Suprapubic skin (tissue), 4 donors: Measurements from ENCODE around the gene ADTRP. TPM values are rescaled to one million over a fixed set of nuclear protein-coding genes. Genes with fewer than 3 reads are reported as not detected.

Experiments used
- DNase-seq, 2 donors: peaks; one replicate each; pipeline ENCODE4 v3.0.0-alpha.2; 2019; ENCODE audit warnings: low spot score in 2 of 2
- H3K27ac ChIP-seq: fragments of 200-600 bp; sonication (generic); one replicate; pipeline ENCODE4 v1.5.1; 2019
- H3K27me3 ChIP-seq: fragments of 200-600 bp; sonication (generic); one replicate; pipeline ENCODE4 v1.5.1; 2019
- H3K36me3 ChIP-seq: fragments of 200-600 bp; sonication (generic); one replicate; pipeline ENCODE4 v1.5.1; 2019
- H3K4me1 ChIP-seq: fragments of 200-600 bp; sonication (generic); one replicate; pipeline ENCODE4 v1.5.1; 2019
- H3K4me3 ChIP-seq: fragments of 200-600 bp; sonication (generic); one replicate; pipeline ENCODE4 v1.5.1; 2019; ENCODE audit warnings: mild to moderate bottlenecking
- H3K9me3 ChIP-seq: fragments of 200-600 bp; sonication (generic); one replicate; pipeline ENCODE4 v1.5.1; 2019
- EP300 ChIP-seq: sonication (generic); formaldehyde crosslinking; IDR thresholded peaks from one replicate; pipeline ENCODE4 v1.6.1; 2017; ENCODE audit warnings: antibody characterized with exemption
- POLR2A ChIP-seq, 2 donors: fragments of 450-650 bp; IDR thresholded peaks; one replicate each; pipeline ENCODE4 v1.6.1; 2017; ENCODE audit warnings: antibody characterized with exemption in 2 of 2, mild to moderate bottlenecking in 2 of 2, moderate library complexity in 2 of 2
- POLR2AphosphoS5 ChIP-seq, 3 donors: sonication (generic); formaldehyde crosslinking; IDR thresholded peaks; one replicate each; pipeline ENCODE4 v1.6.1; 2017; ENCODE audit warnings: antibody characterized with exemption in 3 of 3
- WGBS: methylation state at CpG from one replicate; pipeline ENCODE4 v1.1.5; 2018; 5-methylcytosine and 5-hydroxymethylcytosine counted together
- total RNA-seq, 4 donors: library from RNA; depleted of rRNA; stranded (reverse); fragments of >200 nt; gene quantifications; one replicate each; pipeline ENCODE4 v1.1.0, GENCODE V29; 2016
- TF ChIP-seq, protein P1 (sequence below), 2 donors: fragments of 200-600 bp in 1 of 2; fragments of 450-650 bp in 1 of 2; sonication (generic) in 1 of 2; IDR thresholded peaks; one replicate each; pipeline ENCODE4 v1.5.1; 2016 to 2019; ENCODE audit warnings: antibody characterized with exemption in 2 of 2, mild to moderate bottlenecking in 1 of 2, moderate library complexity in 1 of 2

Gene ADTRP
- total RNA-seq, 4 donors from 2014 or later: 19.6 to 39.5 (median 26.2) TPM

DNA sequence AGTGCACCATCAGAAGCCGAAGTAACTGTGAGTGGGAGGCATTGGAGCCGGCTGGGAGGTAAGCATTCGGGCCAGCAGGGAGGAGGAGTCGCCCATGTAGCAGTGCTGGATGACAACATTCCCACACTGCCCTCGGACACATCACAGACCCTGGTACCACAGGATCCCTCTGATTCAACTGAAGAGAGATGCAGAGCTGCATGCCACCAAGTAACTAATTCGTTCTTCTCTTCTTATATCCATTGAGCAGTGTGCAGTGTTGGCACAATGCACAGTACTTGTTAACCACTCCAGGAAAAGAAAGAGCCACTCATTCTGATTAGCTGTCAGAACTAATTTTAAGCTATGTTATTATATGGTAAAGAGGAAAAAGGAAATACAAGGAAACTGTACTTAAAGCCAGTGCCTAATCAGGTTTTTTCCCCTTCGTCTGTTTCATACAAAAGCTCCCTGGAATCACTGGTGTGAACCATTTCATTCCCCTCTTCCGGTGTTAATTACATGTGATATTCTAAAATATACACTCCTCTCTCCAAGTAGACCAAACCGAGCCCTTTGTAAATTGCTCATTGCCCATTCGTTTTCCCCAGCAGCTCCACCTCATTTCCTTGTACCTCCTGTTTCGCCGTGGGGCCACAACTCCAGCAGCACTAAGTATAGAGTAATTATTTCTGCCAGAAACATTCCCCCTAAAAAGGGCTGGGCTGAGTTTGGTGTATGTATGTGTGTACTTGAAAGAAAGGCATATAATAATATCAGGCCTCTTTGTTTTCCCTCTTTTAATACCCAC is 32.4 kb upstream of the ADTRP start:
- 48% methylated on average over 12 of the region's 12 CpGs for WGBS
- Histone ChIP-seq H3K9me3 (no peaks in the 10 kb centered on the region), H3K4me1 (peaks cover 70% of the 10 kb centered on the region), H3K4me3 (no peak overlapping the region), H3K27ac (peak overlapping the region; percentile 71), H3K36me3 (no peaks in the 10 kb centered on the region), H3K27me3 (no peaks in the 10 kb centered on the region)
- no peak for DNase-seq
- TF ChIP-seq POLR2AphosphoS5 (IDR thresholded peaks at IDR 0.05) (no peak), EP300 (no peak), POLR2A (IDR thresholded peaks at IDR 0.05) (no peak)
- TF ChIP-seq, protein P1, sequence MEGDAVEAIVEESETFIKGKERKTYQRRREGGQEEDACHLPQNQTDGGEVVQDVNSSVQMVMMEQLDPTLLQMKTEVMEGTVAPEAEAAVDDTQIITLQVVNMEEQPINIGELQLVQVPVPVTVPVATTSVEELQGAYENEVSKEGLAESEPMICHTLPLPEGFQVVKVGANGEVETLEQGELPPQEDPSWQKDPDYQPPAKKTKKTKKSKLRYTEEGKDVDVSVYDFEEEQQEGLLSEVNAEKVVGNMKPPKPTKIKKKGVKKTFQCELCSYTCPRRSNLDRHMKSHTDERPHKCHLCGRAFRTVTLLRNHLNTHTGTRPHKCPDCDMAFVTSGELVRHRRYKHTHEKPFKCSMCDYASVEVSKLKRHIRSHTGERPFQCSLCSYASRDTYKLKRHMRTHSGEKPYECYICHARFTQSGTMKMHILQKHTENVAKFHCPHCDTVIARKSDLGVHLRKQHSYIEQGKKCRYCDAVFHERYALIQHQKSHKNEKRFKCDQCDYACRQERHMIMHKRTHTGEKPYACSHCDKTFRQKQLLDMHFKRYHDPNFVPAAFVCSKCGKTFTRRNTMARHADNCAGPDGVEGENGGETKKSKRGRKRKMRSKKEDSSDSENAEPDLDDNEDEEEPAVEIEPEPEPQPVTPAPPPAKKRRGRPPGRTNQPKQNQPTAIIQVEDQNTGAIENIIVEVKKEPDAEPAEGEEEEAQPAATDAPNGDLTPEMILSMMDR (IDR thresholded peaks at IDR 0.05): no peak

DNA sequence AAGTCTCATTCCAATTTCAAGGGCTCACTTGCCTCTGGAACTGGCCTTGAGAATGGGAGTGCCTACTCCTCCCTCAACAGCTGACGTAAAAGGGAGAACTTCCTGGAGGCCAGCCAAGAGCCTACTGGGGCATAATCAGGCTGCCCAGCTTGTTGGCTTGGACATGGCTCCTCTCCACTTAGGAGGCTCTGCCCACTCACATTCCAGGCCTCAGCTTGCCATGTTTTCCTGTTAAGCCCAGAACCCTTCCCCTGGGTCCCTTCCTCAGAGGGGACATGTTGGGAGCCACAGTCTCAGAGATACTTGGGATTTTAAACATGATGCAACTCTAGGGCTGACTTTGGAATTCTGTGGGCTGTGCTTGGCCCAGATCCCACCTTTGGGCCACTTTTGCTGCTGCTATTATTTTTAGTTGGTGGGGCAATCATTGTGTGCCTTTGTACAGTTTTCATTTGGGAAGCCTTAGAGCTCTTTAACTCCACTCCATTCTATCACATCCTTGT is 31.5 kb upstream of the ADTRP start:
- TF ChIP-seq EP300 (no peak), POLR2AphosphoS5 (IDR thresholded peaks at IDR 0.05) (peak in 1 of 3 donors; percentile 61), POLR2A (IDR thresholded peaks at IDR 0.05) (no peak)
- TF ChIP-seq, protein P1 (IDR thresholded peaks at IDR 0.05): no peak
- peaks cover 70% of the 10 kb centered on the region for H3K4me1 ChIP-seq
- peak in 1 of 2 donors; percentile 85 for DNase-seq
- H3K36me3 ChIP-seq: no peaks in the 10 kb centered on the region
- H3K27ac ChIP-seq: peak overlapping the region; percentile 71
- no peaks in the 10 kb centered on the region for H3K9me3 ChIP-seq
- no peak overlapping the region for H3K4me3 ChIP-seq
- H3K27me3 ChIP-seq: no peaks in the 10 kb centered on the region
- 17% methylated on average over 1 of the region's 1 CpG for WGBS

DNA sequence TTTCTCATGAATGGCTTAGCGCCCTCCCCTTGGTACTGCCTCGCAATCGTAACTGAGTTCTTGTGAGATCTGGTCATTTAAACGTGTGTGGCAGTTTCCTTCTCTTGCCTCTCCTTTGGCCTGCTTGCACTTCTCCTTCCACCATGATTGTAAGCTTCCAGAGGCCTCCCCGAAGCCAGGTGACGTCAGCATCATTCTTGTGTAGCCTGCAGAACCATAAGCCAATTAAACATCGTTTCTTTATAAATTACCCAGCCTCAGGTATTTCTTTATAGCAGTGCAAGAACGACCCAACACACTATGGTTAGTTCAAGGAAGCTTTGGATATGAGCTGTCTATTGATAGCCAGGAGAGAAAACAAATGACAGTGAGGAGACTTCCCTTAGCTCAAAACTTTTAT is 29.5 kb upstream of the ADTRP start:
- Histone ChIP-seq H3K27ac (no peak overlapping the region), H3K4me1 (peaks cover 61% of the 10 kb centered on the region), H3K4me3 (no peak overlapping the region), H3K27me3 (no peaks in the 10 kb centered on the region), H3K9me3 (no peaks in the 10 kb centered on the region), H3K36me3 (no peaks in the 10 kb centered on the region)
- WGBS: 86% methylated on average over 8 of the region's 8 CpGs
- TF ChIP-seq, protein P1 (IDR thresholded peaks at IDR 0.05): no peak
- no peak for TF ChIP-seq POLR2A (IDR thresholded peaks at IDR 0.05)
- TF ChIP-seq EP300: no peak
- no peak for TF ChIP-seq POLR2AphosphoS5 (IDR thresholded peaks at IDR 0.05)
- DNase-seq: no peak

DNA sequence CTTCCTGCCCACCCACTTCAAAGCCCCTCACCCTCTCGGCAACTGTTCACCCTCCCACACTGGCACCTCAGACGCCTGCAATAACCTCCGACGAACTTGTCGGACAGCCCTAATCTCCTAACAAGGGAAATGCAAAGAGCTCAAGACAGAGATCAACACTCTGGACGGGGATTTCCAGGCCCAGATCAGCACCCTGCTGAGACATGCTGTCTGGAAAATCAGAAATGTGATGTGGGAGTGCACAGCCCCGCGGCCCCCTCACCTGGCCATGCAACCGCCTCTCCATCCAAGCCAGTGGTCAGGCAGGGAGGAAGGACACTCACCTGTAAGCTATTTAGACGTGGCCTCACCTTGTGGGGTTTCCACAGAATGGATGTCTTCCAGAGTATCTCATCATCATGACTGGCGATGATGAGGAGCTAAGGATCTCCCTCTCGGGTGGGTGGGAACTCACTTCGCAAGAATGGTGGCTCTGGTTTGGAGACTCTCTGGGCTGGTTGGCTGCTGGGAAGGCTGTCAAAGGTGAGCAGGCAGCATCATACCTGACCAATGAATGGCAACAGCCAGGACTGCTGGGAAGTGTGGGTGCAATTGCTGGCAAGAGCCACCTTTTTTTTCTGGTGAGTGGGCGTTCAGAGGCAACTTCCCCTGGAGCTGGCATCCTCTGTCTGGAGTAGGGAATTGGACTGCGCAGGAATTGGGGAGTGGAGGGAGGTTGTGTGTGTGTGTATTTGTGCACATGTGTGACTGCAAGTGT is 28.1 kb upstream of the ADTRP start:
- peak overlapping the region; percentile 71 for H3K27ac ChIP-seq
- no peak for TF ChIP-seq EP300
- TF ChIP-seq POLR2AphosphoS5 (IDR thresholded peaks at IDR 0.05): no peak
- TF ChIP-seq, protein P1 (IDR thresholded peaks at IDR 0.05): no peak
- no peak for TF ChIP-seq POLR2A (IDR thresholded peaks at IDR 0.05)
- peak overlapping the region; percentile 11 for H3K4me3 ChIP-seq
- H3K36me3 ChIP-seq: no peaks in the 10 kb centered on the region
- peaks cover 58% of the 10 kb centered on the region for H3K4me1 ChIP-seq
- DNase-seq: no peak
- H3K27me3 ChIP-seq: no peaks in the 10 kb centered on the region
- 59% methylated on average over 13 of the region's 15 CpGs for WGBS
- H3K9me3 ChIP-seq: no peaks in the 10 kb centered on the region
